PC-3 (cell line): Measurements from ENCODE around the gene MPIG6B. TPM values are rescaled to one million over a fixed set of nuclear protein-coding genes. Genes with fewer than 3 reads are reported as not detected.

Source experiments
- ATAC-seq: fragments of 200-7000 bp; cut with Tn5 transposase; 2 replicates; pipeline ENCODE4 v1.9.1; 2020; ENCODE audit warnings: mild to moderate bottlenecking, moderate library complexity
- BruUV-seq: library from RNA; stranded (reverse); fragments of 400-500 nt; replicated peaks from 2 replicates; lab custom pipeline; 2021; lab: Mats Ljungman, UMichigan
- CTCF ChIA-PET: fragments of 300-600 bp; sonication (Branson Sonifier 250); formaldehyde crosslinking; loops from one replicate; lab custom pipeline; 2022; ENCODE audit warnings: antibody characterized with exemption; lab: Charles Lee
- POLR2A ChIA-PET: fragments of 300-600 bp; sonication (Branson Sonifier 250); formaldehyde crosslinking; loops from one replicate; lab custom pipeline; 2022; ENCODE audit warnings: antibody characterized with exemption; ENCODE audit not compliant: unreplicated experiment; lab: Charles Lee
- DNase-seq: peaks from one replicate; pipeline ENCODE4 v3.0.0-alpha.2; 2015
- H2AFZ ChIP-seq: fragments of 300-600 bp; sonication (generic); 2 replicates; pipeline ENCODE4 v1.6.0; 2016; ENCODE audit warnings: antibody characterized with exemption, low read length
- H3F3A ChIP-seq: fragments of 300-600 bp; sonication (generic); one replicate; pipeline ENCODE4 v1.6.0; 2017; ENCODE audit warnings: antibody characterized with exemption, low read length, control low read depth, mild to moderate bottlenecking; ENCODE audit not compliant: unreplicated experiment
- H3K27ac ChIP-seq: fragments of 300-600 bp; sonication (generic); 2 replicates; pipeline ENCODE4 v1.5.1; 2016; ENCODE audit warnings: mild to moderate bottlenecking, low read length
- H3K27me3 ChIP-seq: fragments of 300-600 bp; sonication (generic); 2 replicates; pipeline ENCODE4 v1.6.1; 2016; ENCODE audit warnings: low read length, mixed read lengths
- H3K36me3 ChIP-seq: fragments of 300-600 bp; sonication (generic); 2 replicates; pipeline ENCODE4 v1.6.1; 2016; ENCODE audit warnings: low read depth, mixed run types, low read length, mixed read lengths
- H3K4me1 ChIP-seq: fragments of 300-600 bp; sonication (generic); 2 replicates; pipeline ENCODE4 v1.5.1; 2016; ENCODE audit warnings: low read length; ENCODE audit not compliant: insufficient read depth
- H3K4me2 ChIP-seq: fragments of 300-600 bp; sonication (generic); 2 replicates; pipeline ENCODE4 v1.6.0; 2016; ENCODE audit warnings: low read length
- H3K4me3 ChIP-seq: fragments of 300-600 bp; sonication (generic); 2 replicates; pipeline ENCODE4 v1.5.1; 2016; ENCODE audit warnings: mild to moderate bottlenecking, low read length, mixed read lengths
- H3K79me2 ChIP-seq: fragments of 300-600 bp; sonication (generic); 2 replicates; pipeline ENCODE4 v1.6.1; 2017; ENCODE audit warnings: low read length, mixed read lengths
- H3K9ac ChIP-seq: fragments of 300-600 bp; sonication (generic); 2 replicates; pipeline ENCODE4 v1.6.0; 2016; ENCODE audit warnings: mild to moderate bottlenecking, low read length
- H3K9me2 ChIP-seq: fragments of 300-600 bp; sonication (generic); replicated peaks from 2 replicates; pipeline ENCODE4 v1.6.1; 2016; ENCODE audit warnings: mixed run types, low read length, mixed read lengths
- H3K9me3 ChIP-seq: fragments of 300-600 bp; sonication (generic); 2 replicates; pipeline ENCODE4 v1.6.1; 2016; ENCODE audit warnings: low read length, mixed read lengths
- H4K20me1 ChIP-seq: fragments of 300-600 bp; sonication (generic); 2 replicates; pipeline ENCODE4 v1.6.1; 2016; ENCODE audit warnings: low read length, mixed read lengths
- EZH2 ChIP-seq: fragments of 300-600 bp; sonication (generic); IDR thresholded peaks from one replicate; pipeline ENCODE4 v1.6.1; 2017; ENCODE audit warnings: antibody characterized with exemption, mild to moderate bottlenecking, low read length; ENCODE audit not compliant: unreplicated experiment
- EZH2phosphoT487 ChIP-seq: fragments of 300-600 bp; sonication (generic); IDR thresholded peaks from 2 replicates; pipeline ENCODE4 v1.6.1; 2018; ENCODE audit warnings: mild to moderate bottlenecking, antibody characterized with exemption, low read length, borderline replicate concordance
- intact Hi-C: fragments of 100-400 bp; cut with micrococcal nuclease; formaldehyde crosslinking; loops from 2 replicates; pipeline ENCODE4 v1.9.0; 2023
- total RNA-seq: library from RNA; depleted of rRNA; stranded (reverse); fragments of >200 nt; gene quantifications from 2 replicates; pipeline ENCODE4 v1.2.3, GENCODE V29; 2014
- TF ChIP-seq, protein P1 (sequence below): fragments of 300-600 bp; sonication (generic); conservative IDR thresholded peaks from 2 replicates; pipeline ENCODE4 v1.5.1; 2017; ENCODE audit warnings: antibody characterized with exemption, low read depth, mild to moderate bottlenecking, low read length

MPIG6B gene
- total RNA-seq, 1 experiment from 2014 or later = not detected

DNA sequence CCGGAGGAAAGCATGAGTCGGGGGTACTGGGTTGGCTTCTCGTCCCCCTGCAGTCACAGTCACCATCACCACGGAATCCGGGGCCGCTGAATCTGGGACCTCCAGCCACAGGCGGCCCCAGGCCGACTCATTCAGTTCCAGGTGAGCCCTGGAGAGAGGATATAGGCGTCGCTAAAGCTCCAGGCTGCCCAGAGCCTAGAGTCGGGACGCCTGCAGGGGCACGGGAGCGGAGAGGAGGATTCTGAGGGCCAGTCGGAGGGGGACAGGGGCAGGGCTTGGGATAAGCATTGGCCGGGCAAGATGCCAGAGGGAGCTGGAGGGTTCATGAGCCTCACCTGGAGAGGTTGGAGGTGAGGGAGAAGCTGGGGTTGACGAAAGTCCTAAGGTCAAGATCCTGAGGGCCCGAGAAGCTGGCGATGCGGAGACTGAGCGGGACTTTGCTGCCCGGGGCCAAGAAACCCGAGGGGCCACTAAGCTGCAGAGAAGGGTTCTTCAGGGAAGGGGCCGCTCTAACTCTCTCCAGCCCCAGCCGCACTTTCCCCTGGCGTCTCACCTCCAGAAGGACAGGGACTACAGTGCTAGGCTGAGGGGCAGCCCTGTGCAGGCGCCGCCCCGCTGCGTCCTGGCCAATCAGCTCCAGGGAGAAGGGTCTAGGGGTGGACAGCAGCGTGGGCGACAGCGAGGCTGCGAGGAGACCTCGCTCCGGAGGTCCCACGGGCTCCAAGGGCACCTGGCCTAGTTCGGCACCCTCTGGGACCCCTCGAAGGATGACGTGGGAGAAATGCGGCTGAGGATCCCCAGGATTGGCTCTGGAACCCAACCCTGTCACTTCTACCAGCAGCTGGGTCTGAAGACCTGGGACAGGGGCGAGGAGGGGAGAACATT, 43.0 kb downstream of the MPIG6B start:
- H3K4me3 ChIP-seq = no peak overlapping the region
- POLR2A ChIA-PET = no interaction called here

DNA sequence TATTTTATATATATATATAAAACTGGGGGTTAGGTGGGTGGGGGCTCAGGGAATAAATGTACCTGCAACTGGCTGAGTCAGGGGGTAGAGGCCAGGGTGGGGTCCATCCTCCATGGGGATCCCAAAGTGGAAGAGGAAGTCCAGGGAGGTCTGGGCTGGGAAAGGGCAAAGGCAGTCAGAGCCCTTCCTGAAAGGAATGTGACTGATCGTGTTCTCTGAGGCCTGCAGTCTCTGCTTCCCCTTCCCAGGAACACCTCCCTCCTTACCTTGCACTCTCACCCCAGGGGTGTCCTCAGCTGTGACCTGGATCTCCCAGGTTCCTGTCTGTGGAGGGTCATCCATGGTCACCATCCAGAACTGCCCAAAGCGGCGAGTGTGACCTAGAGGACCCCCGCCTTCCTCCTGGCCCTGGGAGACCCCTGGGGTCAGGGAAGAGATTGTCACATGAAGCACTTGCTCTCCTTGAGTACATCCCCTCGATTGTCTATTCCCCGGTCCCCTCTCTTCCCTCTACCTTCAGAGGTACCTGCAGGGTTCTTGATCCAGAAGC, 44.0 kb downstream of the MPIG6B start:
- no peaks in the 10 kb centered on the region for H3K9me2 ChIP-seq
- DNase-seq (no peak), ATAC-seq (no peak)
- CTCF ChIA-PET = no interaction called here
- no peaks in the 10 kb centered on the region for H3K9me3 ChIP-seq
- peaks cover 2% of the 10 kb centered on the region; the same call in 1 of the 2 replicates for H3K36me3 ChIP-seq
- no peaks in the 10 kb centered on the region for H4K20me1 ChIP-seq
- intact Hi-C loops = loop anchor here (10.0 kb wide), 1 partner anchor 52 kb away; the partner anchor contains the start of gene LY6G6D
- BruUV-seq = no TSS peak
- no peak overlapping the region for H3K4me3 ChIP-seq
- H3K4me1 ChIP-seq = 0 out of 2 replicates have a peak, but pooled peaks cover 5% of the 10 kb centered on the region
- no peaks in the 10 kb centered on the region for H3K27me3 ChIP-seq
- no peak overlapping the region for H3K4me2 ChIP-seq
- no peak overlapping the region for H2AFZ ChIP-seq
- H3K27ac ChIP-seq = no peak overlapping the region
- H3K9ac ChIP-seq = no peak overlapping the region
- H3K79me2 ChIP-seq = no peaks in the 10 kb centered on the region
- POLR2A ChIA-PET = no interaction called here
- no peak for TF ChIP-seq EZH2
- TF ChIP-seq, protein P1, sequence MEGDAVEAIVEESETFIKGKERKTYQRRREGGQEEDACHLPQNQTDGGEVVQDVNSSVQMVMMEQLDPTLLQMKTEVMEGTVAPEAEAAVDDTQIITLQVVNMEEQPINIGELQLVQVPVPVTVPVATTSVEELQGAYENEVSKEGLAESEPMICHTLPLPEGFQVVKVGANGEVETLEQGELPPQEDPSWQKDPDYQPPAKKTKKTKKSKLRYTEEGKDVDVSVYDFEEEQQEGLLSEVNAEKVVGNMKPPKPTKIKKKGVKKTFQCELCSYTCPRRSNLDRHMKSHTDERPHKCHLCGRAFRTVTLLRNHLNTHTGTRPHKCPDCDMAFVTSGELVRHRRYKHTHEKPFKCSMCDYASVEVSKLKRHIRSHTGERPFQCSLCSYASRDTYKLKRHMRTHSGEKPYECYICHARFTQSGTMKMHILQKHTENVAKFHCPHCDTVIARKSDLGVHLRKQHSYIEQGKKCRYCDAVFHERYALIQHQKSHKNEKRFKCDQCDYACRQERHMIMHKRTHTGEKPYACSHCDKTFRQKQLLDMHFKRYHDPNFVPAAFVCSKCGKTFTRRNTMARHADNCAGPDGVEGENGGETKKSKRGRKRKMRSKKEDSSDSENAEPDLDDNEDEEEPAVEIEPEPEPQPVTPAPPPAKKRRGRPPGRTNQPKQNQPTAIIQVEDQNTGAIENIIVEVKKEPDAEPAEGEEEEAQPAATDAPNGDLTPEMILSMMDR = no peak
- no peak for TF ChIP-seq EZH2phosphoT487
- no peaks in the 10 kb centered on the region for H3F3A ChIP-seq

More for the DNA sequence above, 43.0 kb downstream of the MPIG6B start:
- Histone ChIP-seq H3K79me2 (no peaks in the 10 kb centered on the region), H3K36me3 (peaks cover 2% of the 10 kb centered on the region; the same call in 1 of the 2 replicates), H3K4me2 (no peak overlapping the region), H3K9ac (no peak overlapping the region), H3F3A (no peaks in the 10 kb centered on the region), H4K20me1 (no peaks in the 10 kb centered on the region), H3K9me2 (no peaks in the 10 kb centered on the region), H2AFZ (no peak overlapping the region), H3K27ac (no peak overlapping the region), H3K9me3 (no peaks in the 10 kb centered on the region), H3K27me3 (no peaks in the 10 kb centered on the region), H3K4me1 (0 out of 2 replicates have a peak, but pooled peaks cover 5% of the 10 kb centered on the region)
- TF ChIP-seq EZH2 = no peak
- TF ChIP-seq, protein P1 = no peak
- TF ChIP-seq EZH2phosphoT487 = no peak
- BruUV-seq = no TSS peak
- no peak for ATAC-seq
- intact Hi-C loops = loop anchor here (10.0 kb wide), 1 partner anchor 51 kb away; the partner anchor contains the start of gene LY6G6D
- DNase-seq = no peak
- CTCF ChIA-PET = interaction anchor here (0.6 kb wide), 1 partner anchor 47 kb away, joined by 3 read pairs; no protein-coding TSS in a partner anchor
